ENCODE measurements around the gene NDUFS6.
A peak's percentile ranks its signal among the peaks of the same experiment; 100 is the strongest.

Gene NDUFS6

GRCh38 chr5:1824109-1824821 is 23.1 kb downstream of the NDUFS6 start:
- DNase-seq = peak in 2 of 42 donors; percentile 10 to 27
- intact Hi-C loops (cut with DNase I) = no loop called here

GRCh38 chr5:1824903-1825841 is 24.0 kb downstream of the NDUFS6 start:
- peak in 1 of 42 donors; percentile 33 for DNase-seq

GRCh38 chr5:1826235-1826980 is 25.2 kb downstream of the NDUFS6 start:
- intact Hi-C loops (cut with DNase I) = no loop called here
- peak in 1 of 42 donors; percentile 34 for DNase-seq

More at GRCh38 chr5:1824903-1825841, 24.0 kb downstream of the NDUFS6 start:
- intact Hi-C loops (cut with DNase I) = no loop called here

- DNase-seq = peak in 3 of 42 donors; percentile 27 to 52 (median 45)
- intact Hi-C loops (cut with DNase I) = no loop called here
These were observed 26.0 kb downstream of the NDUFS6 start for GRCh38 chr5:1827025-1827885.

- intact Hi-C loops (cut with DNase I) = no loop called here
- no peak for DNase-seq
These were observed 26.7 kb downstream of the NDUFS6 start for GRCh38 chr5:1827886-1828397.

- no peak for DNase-seq
- intact Hi-C loops (cut with DNase I) = no loop called here
These were observed 29.5 kb downstream of the NDUFS6 start for GRCh38 chr5:1830571-1831228.

- intact Hi-C loops (cut with DNase I) = no loop called here
- no peak for DNase-seq
These were observed 30.1 kb downstream of the NDUFS6 start for GRCh38 chr5:1831257-1831656.

- DNase-seq = no peak
- intact Hi-C loops (cut with DNase I) = no loop called here
These were observed 30.6 kb downstream of the NDUFS6 start for GRCh38 chr5:1831677-1832313.

- DNase-seq = no peak
- intact Hi-C loops (cut with DNase I) = no loop called here
These were observed 31.5 kb downstream of the NDUFS6 start for GRCh38 chr5:1832511-1833250.

- intact Hi-C loops (cut with DNase I) = no loop called here
- no peak for DNase-seq
These were observed 32.2 kb downstream of the NDUFS6 start for GRCh38 chr5:1833264-1834021.

GRCh38 chr5:1834022-1834551 is 32.9 kb downstream of the NDUFS6 start:
- peak in 1 of 42 donors; percentile 28 for DNase-seq
- intact Hi-C loops (cut with DNase I) = no loop called here

- intact Hi-C loops (cut with DNase I) = no loop called here
- DNase-seq = peak in 1 of 42 donors; percentile 24
These were observed 33.7 kb downstream of the NDUFS6 start for GRCh38 chr5:1834721-1835429.

GRCh38 chr5:1835431-1835830 is 34.2 kb downstream of the NDUFS6 start:
- DNase-seq = peak in 1 of 42 donors; percentile 33
- intact Hi-C loops (cut with DNase I) = no loop called here

- intact Hi-C loops (cut with DNase I) = no loop called here
These were observed 35.1 kb downstream of the NDUFS6 start for GRCh38 chr5:1836176-1836890.

More at GRCh38 chr5:1836176-1836890, 35.1 kb downstream of the NDUFS6 start:
- DNase-seq = no peak
